T-cell (primary cell): ENCODE data around the gene FTL. TPM values are rescaled to one million over a fixed set of nuclear protein-coding genes. Genes with fewer than 3 reads are reported as not detected.

Experiments
- ATAC-seq, 4 experiments: fragments of 200-7000 bp in 3 of 4; fragments of 150-1000 bp in 1 of 4; cut with Tn5 transposase; replicated peaks in 1 of 4; 1 replicate in 3 of 4; 2 replicates in 1 of 4; pipeline ENCODE4 v1.10.0; 2021; ENCODE audit warnings: moderate library complexity in 3 of 4, mild to moderate bottlenecking in 2 of 4, moderate number of reproducible peaks in 1 of 4
- CTCF ChIA-PET, 2 donors: fragments of 300-600 bp; sonication (Branson Sonifier 250); formaldehyde crosslinking; loops; one replicate each; lab custom pipeline; 2022; ENCODE audit warnings: antibody characterized with exemption in 2 of 2; lab: Charles Lee
- POLR2A ChIA-PET, 2 donors: fragments of 300-600 bp; sonication (Branson Sonifier 250); formaldehyde crosslinking; loops; one replicate each; lab custom pipeline; 2022; ENCODE audit warnings: antibody characterized with exemption in 2 of 2; lab: Charles Lee
- DNase-seq, 35 experiments: peaks; one replicate each; pipeline versions ENCODE4 v3.0.0 to v3.0.0-alpha.2; 2013 to 2023
- H3K27ac ChIP-seq: one replicate; pipeline ENCODE4 v1.5.1; 2013; ENCODE audit warnings: low read length
- H3K27me3 ChIP-seq, 2 experiments: replicated peaks in 1 of 2; 1 replicate in 1 of 2; 2 replicates in 1 of 2; pipeline versions ENCODE4 v1.6.1 to v1.7.0; 2013; ENCODE audit warnings: low read length in 1 of 2, mixed read lengths in 1 of 2; ENCODE audit not compliant: control insufficient read depth in 2 of 2, insufficient read depth in 2 of 2; ENCODE audit errors: extremely low read depth in 1 of 2
- H3K36me3 ChIP-seq, 2 donors: 1 replicate in 1 of 2; 2 replicates in 1 of 2; pipeline versions ENCODE4 v1.6.1 to v1.7.0; 2013; ENCODE audit warnings: low read length in 1 of 2; ENCODE audit not compliant: control insufficient read depth in 2 of 2, insufficient read depth in 1 of 2; ENCODE audit errors: extremely low read depth in 1 of 2
- H3K4me1 ChIP-seq, 2 experiments: 1 replicate in 1 of 2; 2 replicates in 1 of 2; pipeline versions ENCODE4 v1.6.1 to v1.7.0; 2013; ENCODE audit warnings: low read length in 2 of 2, mixed read lengths in 1 of 2; ENCODE audit not compliant: insufficient read depth in 2 of 2, control insufficient read depth in 1 of 2; ENCODE audit errors: extremely low read depth in 1 of 2
- H3K4me3 ChIP-seq, 2 donors: 1 replicate in 1 of 2; 2 replicates in 1 of 2; pipeline versions ENCODE4 v1.5.1 to v1.7.0; 2013; ENCODE audit warnings: mild to moderate bottlenecking in 2 of 2, low read length in 1 of 2, moderate library complexity in 1 of 2; ENCODE audit not compliant: control insufficient read depth in 1 of 2; ENCODE audit errors: extremely low read depth in 1 of 2
- H3K9me3 ChIP-seq: 2 replicates; pipeline ENCODE4 v1.7.0; 2013
- H3K27ac Mint-ChIP-seq, 2 donors: one replicate each; pipeline ENCODE4 v1.8.0; 2020 to 2021; ENCODE audit warnings: mild to moderate bottlenecking in 2 of 2, mixed read lengths in 2 of 2
- H3K27me3 Mint-ChIP-seq, 2 donors: one replicate each; pipeline ENCODE4 v1.8.0; 2021 to 2022; ENCODE audit warnings: mixed read lengths in 2 of 2
- H3K36me3 Mint-ChIP-seq: one replicate; pipeline ENCODE4 v1.8.0; 2021; ENCODE audit warnings: mixed read lengths
- H3K4me1 Mint-ChIP-seq, 3 donors: one replicate each; pipeline ENCODE4 v1.8.0; 2020 to 2022; ENCODE audit warnings: mixed read lengths in 3 of 3, mild to moderate bottlenecking in 1 of 3
- H3K4me3 Mint-ChIP-seq, 3 donors: one replicate each; pipeline ENCODE4 v1.8.0; 2020 to 2022; ENCODE audit warnings: mild to moderate bottlenecking in 3 of 3, mixed read lengths in 3 of 3, moderate library complexity in 3 of 3
- H3K9me3 Mint-ChIP-seq, 3 donors: one replicate each; pipeline ENCODE4 v1.8.0; 2020 to 2022; ENCODE audit warnings: mixed read lengths in 3 of 3
- WGBS: methylation state at CpG from one replicate; pipeline ENCODE4 v1.1.5; 2013; ENCODE audit warnings: missing lambda C conversion rate; ENCODE audit not compliant: insufficient coverage; 5-methylcytosine and 5-hydroxymethylcytosine counted together
- total RNA-seq, 35 experiments: library from RNA in 6 of 35; stranded (reverse) in 6 of 35; fragments of 120-200 nt in 1 of 35; gene quantifications; one replicate each; pipeline versions ENCODE4 v1.2.1 to v1.2.4 and lab custom pipeline; 2013 to 2026

FTL gene
- total RNA-seq, 5 donors from 2014 or later (not counting 1 experiment from before 2014, with no cell fraction given) = 594 to 1,085 (median 906) TPM

DNA sequence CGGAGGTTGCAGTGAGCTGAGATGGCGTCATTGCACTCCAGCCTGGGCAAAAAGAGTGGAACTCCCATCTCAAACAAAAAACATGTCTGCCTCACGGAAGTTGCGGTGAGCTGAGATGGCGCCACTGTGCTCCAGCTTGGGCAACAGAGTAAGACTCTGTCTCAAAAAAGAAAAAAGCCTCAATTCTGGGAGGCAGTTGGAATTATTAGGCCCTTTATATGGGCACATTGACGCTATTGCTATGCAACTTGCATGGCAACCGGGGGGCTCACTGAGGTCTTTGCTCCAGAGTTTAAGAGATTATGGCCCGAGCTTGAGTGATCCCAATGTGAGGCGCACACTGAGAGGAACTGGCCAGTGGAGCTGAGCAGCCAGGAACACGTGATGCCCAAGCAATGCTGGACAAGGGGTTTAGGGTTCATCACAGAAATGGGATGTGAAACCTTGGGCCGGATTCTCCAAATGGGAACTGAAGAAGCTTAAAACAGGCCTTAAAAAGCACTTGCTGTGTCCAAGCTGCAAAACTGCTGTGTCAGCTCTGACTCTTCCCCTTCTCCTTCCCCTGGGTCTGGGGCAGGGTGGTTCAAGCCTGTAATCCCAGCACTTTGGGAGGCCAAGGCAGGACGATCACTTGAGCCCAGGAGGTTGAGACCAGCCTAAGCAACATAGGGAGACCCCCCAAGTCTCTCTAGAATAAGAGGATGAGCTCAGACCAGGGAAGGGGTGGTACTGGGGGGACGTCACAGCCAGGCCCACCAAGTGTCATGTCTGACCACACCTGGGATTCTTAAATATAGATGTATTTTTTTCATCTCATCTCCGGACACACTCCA, 2.5 kb downstream of the FTL start:
- Mint-ChIP-seq H3K36me3 (peaks cover 22% of the 10 kb centered on the region), H3K27ac (peak overlapping the region in 1 of 2 donors; percentile 55), H3K27me3 (no peaks in the 10 kb centered on the region), H3K9me3 (no peaks in the 10 kb centered on the region), H3K4me1 (peaks cover 48 to 58% (median 49%) of the 10 kb centered on the region in 3 donors), H3K4me3 (peak overlapping the region; percentile 28 to 100 (median 98))
- ChIA-PET CTCF (interaction anchor here (0.6 to 1.3 kb wide), 2 partner anchors 8 to 26 kb away, joined by 4 to 6 read pairs; partner anchors contain the start of genes GYS1 (in 1 of the 2) and RUVBL2 (in 1 of the 2)), POLR2A (interaction anchor here (0.5 to 0.7 kb wide), 3 partner anchors 15 to 1822 kb away, joined by 3 to 9 read pairs (median 5); no protein-coding TSS in a partner anchor)
- 97% methylated on average over 6 of the region's 14 CpGs for WGBS
- Histone ChIP-seq H3K4me1 (peaks cover 18 to 46% of the 10 kb centered on the region in 2 experiments), H3K4me3 (no peak overlapping the region), H3K36me3 (peaks cover 16 to 45% of the 10 kb centered on the region in 2 donors), H3K9me3 (no peaks in the 10 kb centered on the region), H3K27me3 (no peaks in the 10 kb centered on the region), H3K27ac (no peak overlapping the region)
- ATAC-seq (no peak), DNase-seq (peak in 1 of 35 experiments; percentile 21)

DNA sequence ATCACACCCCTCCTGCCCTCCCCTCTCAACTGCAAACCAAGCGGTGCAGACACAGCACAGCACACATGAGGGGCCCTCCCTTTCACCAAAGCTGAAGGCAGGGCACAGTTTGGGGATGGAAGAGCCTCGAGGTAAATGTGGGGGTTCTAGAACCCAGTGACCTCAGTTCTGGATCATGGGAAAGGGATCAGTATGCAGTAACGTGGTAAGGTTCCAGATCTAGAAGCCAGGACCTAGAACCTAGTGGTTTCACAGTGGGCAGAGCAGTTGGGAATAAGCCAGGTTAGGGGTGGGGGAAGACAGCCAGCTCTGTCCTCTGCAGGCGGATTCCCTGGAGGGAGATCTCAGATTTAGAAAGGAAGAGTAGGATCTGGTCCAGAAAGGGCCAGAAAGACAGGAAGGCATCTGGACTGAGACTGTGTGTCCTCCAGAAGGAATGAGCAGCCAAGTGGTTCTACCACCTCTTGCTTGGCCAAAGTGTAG, 3.1 kb downstream of the FTL start:
- no peak overlapping the region for H3K4me3 ChIP-seq
- WGBS = 84% methylated on average over 3 of the region's 4 CpGs
- peak overlapping the region; percentile 40 to 55 for H3K27ac Mint-ChIP-seq
- peaks cover 16 to 52% of the 10 kb centered on the region in 2 donors for H3K36me3 ChIP-seq
- H3K27ac ChIP-seq = no peak overlapping the region
- H3K4me1 Mint-ChIP-seq = peaks cover 43 to 54% (median 45%) of the 10 kb centered on the region in 3 donors
- H3K27me3 Mint-ChIP-seq = no peaks in the 10 kb centered on the region
- no peaks in the 10 kb centered on the region for H3K9me3 Mint-ChIP-seq
- H3K9me3 ChIP-seq = no peaks in the 10 kb centered on the region
- peaks cover 26% of the 10 kb centered on the region for H3K36me3 Mint-ChIP-seq
- ATAC-seq = no peak
- H3K4me3 Mint-ChIP-seq = no peak overlapping the region
- ChIA-PET CTCF (interaction anchor here in 1 of 2 donors (0.6 kb wide), 1 partner anchor 8 kb away, joined by 6 read pairs; no protein-coding TSS in a partner anchor), POLR2A (no interaction called here)
- peaks cover 15 to 39% of the 10 kb centered on the region in 2 experiments for H3K4me1 ChIP-seq
- H3K27me3 ChIP-seq = no peaks in the 10 kb centered on the region
- no peak for DNase-seq

DNA sequence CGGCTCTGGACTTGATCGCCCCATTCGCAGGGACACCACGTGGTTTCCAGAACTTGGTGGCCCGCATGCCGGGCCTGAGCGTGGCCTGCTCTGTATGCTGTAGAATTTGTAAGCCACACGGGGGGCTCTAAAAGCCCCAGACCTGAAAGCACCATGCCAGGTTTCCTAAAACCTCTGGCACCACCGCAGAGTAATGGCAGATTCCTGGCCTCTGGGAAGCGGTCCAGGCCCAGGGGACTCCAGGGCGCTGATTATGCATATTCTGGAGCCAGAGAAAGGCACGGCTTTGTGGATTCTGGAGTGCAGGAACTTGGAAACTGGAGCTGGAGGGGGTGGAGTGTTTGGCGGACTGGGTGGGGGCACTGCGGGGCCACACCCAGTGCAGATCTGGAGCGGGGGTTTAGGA, 3.7 kb downstream of the FTL start:
- Histone ChIP-seq H3K4me1 (peaks cover 12 to 33% of the 10 kb centered on the region in 2 experiments), H3K27me3 (no peaks in the 10 kb centered on the region), H3K36me3 (peaks cover 16 to 54% of the 10 kb centered on the region in 2 donors), H3K9me3 (no peaks in the 10 kb centered on the region), H3K4me3 (no peak overlapping the region), H3K27ac (no peak overlapping the region)
- WGBS = 93% methylated on average over 11 of the region's 15 CpGs
- H3K4me1 Mint-ChIP-seq = peaks cover 37 to 48% (median 41%) of the 10 kb centered on the region in 3 donors
- H3K4me3 Mint-ChIP-seq = no peak overlapping the region
- no peak for ATAC-seq
- peaks cover 26% of the 10 kb centered on the region for H3K36me3 Mint-ChIP-seq
- ChIA-PET POLR2A (no interaction called here), CTCF (no interaction called here)
- no peaks in the 10 kb centered on the region for H3K27me3 Mint-ChIP-seq
- no peaks in the 10 kb centered on the region for H3K9me3 Mint-ChIP-seq
- no peak for DNase-seq
- no peak overlapping the region for H3K27ac Mint-ChIP-seq

DNA sequence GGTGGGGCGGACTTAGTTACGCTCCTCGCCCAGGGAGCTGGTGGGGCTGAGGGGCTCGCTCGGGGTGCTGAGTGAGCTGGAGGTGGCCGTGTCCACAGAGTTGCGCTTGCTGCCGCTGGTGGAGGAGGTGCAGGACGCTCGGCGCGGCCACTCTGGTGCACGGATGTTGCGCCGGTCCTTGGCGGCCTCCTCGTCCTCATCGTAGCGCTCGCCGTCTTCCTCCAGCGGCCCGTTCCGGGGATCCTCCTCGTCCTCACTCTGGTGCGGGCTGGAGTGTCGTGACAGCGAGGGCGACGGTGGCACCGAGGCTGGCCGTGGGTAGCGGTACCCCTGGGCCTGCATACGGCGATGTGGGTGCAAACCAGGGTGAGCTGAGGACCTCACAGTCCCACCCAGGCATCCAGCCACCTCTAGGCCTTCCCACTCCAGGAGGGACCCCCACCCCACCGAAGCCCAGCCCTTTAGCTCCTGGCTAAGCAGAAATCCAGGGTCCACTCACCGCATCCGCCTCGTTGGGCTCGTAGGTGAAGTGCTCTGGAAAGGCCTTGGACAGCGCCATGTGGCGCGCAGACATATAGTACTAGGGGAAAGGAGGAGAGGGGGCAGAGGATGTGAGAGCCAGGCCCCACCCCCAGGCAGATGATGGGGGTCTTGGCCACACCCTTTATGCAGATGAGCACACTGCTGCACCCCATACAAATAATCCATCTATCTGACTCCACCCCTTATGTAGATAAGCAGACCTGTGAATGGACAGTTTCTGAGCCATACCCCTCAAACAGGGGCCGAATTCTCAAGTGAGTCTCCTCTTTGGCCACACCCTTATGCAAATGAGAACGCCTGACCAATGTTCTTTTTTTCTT, 4.4 kb downstream of the FTL start:
- DNase-seq = no peak
- Mint-ChIP-seq H3K36me3 (peaks cover 29% of the 10 kb centered on the region), H3K27me3 (no peaks in the 10 kb centered on the region), H3K4me3 (no peak overlapping the region), H3K27ac (no peak overlapping the region), H3K4me1 (peaks cover 30 to 41% (median 34%) of the 10 kb centered on the region in 3 donors), H3K9me3 (no peaks in the 10 kb centered on the region)
- no peak overlapping the region for H3K4me3 ChIP-seq
- CTCF ChIA-PET = interaction anchor here in 1 of 2 donors (0.6 to 2.5 kb wide), 3 partner anchors 40 to 97 kb away, joined by 4 to 23 read pairs (median 5); partner anchors contain the start of genes NUCB1 and PPP1R15A
- no peaks in the 10 kb centered on the region for H3K27me3 ChIP-seq
- no peak overlapping the region for H3K27ac ChIP-seq
- peaks cover 16 to 61% of the 10 kb centered on the region in 2 donors for H3K36me3 ChIP-seq
- 96% methylated on average over 40 of the region's 45 CpGs for WGBS
- H3K9me3 ChIP-seq = no peaks in the 10 kb centered on the region
- POLR2A ChIA-PET = no interaction called here
- H3K4me1 ChIP-seq = peaks cover 8 to 26% of the 10 kb centered on the region in 2 experiments
- no peak for ATAC-seq

DNA sequence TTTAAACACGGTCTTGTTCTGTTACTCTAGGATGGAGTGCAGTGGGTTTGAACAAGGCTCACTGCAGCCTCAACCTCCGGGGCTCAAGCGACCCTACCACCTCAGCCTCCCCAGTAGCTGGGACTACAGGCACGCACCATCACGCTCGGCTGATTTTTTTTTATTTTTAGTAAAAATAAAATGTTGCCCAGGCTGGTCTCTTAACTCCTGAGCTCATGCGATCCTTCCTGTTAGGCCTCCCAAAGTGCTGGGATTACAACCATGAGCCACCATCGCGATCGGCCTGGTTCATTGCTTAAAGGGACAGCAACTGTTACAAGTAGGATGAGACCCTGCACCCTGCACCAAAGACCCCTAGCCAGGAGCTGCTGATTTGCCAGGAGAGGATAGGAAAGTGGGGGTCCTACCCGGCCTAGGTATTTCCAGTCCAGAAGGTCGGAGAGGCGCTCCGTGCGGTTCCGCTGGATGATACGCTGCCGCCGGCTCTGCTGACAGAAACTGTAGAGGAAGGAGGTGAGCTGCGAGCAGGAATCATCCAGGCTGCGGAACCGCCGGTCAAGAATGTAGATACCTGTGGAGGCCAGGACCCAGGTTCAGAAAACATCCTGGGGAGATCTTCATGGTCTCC, 5.1 kb downstream of the FTL start:
- Mint-ChIP-seq H3K4me1 (peaks cover 23 to 35% (median 30%) of the 10 kb centered on the region in 3 donors), H3K36me3 (peaks cover 29% of the 10 kb centered on the region), H3K27me3 (no peaks in the 10 kb centered on the region), H3K9me3 (no peaks in the 10 kb centered on the region), H3K27ac (no peak overlapping the region), H3K4me3 (no peak overlapping the region)
- CTCF ChIA-PET = interaction anchor here (0.6 to 2.5 kb wide), 13 partner anchors 15 to 332 kb away, joined by 3 to 23 read pairs (median 5); partner anchors contain the start of genes GYS1 (in 2 of the 2), BAX (in 1 of the 2), DHDH (in 1 of the 2) and NUCB1 (in 1 of the 2)
- H3K4me1 ChIP-seq = peaks cover 6 to 22% of the 10 kb centered on the region in 2 experiments
- ATAC-seq (no peak), DNase-seq (no peak)
- peaks cover 16 to 62% of the 10 kb centered on the region in 2 donors for H3K36me3 ChIP-seq
- WGBS = 100% methylated on average over 15 of the region's 23 CpGs
- H3K27ac ChIP-seq = no peak overlapping the region
- no peak overlapping the region for H3K4me3 ChIP-seq
- no peaks in the 10 kb centered on the region for H3K27me3 ChIP-seq
- no peaks in the 10 kb centered on the region for H3K9me3 ChIP-seq
- POLR2A ChIA-PET = interaction anchor here in 1 of 2 donors (0.5 kb wide), 1 partner anchor 11 kb away, joined by 11 read pairs; no protein-coding TSS in a partner anchor
